CD4-positive, alpha-beta T cell treated with Interleukin-17A for 4 hours (primary cell): ENCODE measurements around the gene FAM200A.

Experiments used
- DNase-seq: peaks from one replicate; pipeline ENCODE4 v3.0.0-alpha.2; 2020; ENCODE audit warnings: mixed read lengths

The FAM200A gene

DNA sequence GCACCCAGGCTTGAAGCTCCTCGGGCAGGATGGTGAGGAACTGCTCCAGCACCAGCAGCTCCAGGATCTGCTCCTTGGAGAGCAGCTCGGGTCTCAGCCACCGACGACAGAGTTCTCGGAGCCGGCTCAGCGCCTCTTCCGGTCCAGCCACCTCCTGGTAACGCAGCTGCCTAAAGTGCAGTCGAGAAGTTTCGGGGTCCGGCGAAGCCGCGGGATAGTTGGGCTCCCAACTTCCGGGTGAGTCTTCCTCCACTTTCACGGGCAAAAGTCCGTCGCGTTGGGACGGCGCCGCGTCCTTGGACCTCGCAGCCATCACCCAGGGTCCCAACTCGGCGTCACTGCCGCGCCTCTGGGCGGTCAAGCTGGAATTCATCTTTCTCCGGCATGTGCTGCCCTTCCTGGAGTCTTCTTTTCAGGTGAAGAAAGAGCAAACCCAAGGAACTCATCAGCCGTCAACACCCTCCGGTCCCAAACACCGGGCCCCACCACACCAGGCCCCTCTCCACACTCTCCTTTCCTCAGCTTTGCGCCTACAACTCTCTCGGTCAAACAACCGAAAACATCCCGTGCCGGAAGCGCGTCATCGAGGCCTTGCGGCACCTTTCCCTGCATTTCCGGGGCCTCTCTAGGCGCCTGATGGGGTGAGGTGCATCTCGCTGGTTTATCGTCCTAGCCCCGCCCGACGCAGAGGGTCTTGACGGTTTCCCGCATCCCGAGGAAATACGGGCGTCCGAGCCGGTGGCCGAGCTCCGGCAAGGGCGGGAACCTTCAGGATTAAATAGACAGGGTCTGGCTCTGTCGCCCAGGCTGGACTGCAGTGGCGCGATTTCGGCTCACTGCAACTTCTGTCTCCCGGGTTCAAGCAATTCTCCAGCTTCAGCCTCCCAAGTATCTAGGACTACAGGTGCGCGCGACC is 51.9 kb downstream of the FAM200A start, which contains the start of gene ZNF394:
TSS of gene ZNF394 (minus strand) at position 561 of the 916 bp plus-strand sequence. CDS start at position 373, 188 bp downstream.
- peak; percentile 92 for DNase-seq

GRCh38 chr7:99499371-99499720 is 52.6 kb downstream of the FAM200A start:
- DNase-seq = no peak

DNA sequence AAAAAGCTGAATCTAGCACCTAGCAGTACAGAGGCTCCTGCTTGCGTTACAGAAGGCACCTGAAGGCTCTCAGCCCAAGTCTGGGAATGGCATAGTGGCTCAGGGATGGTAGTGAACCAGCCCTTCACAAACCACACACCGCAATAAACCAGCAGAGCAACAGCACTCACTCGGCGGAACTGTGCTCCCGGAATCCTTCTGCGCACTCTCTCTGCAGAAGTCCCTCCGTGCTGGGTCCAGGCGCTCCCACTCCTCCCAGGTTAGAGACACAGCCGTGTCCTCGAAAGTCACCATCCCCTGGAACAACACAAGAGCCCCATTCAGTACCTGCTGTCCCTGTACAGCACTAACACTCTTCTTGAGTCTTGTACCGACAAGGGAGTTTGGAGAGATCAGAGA is 53.4 kb downstream of the FAM200A start:
- no peak for DNase-seq

GRCh38 chr7:99497766-99498545 is 54.0 kb downstream of the FAM200A start:
- no peak for DNase-seq
